Measurements from ENCODE around the gene IWS1.

Gene IWS1

DNA sequence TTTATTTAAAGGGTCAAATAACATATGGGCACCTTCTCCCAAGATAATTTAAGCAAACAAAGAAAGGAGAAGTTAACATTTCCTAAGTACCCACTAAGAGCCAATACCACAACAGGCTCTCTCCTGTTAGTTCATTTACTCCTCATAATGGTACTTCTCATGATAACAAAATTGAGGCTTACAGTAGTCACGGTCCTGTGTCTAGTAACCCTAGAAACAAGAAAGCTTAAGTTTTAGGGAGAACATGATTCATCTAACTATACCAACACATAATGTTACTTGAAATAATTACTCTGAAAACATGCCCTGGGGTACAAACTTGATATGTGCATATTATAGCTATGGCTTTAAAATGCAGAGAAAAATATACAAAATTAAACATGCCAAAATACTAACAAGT, 19.8 kb downstream of the IWS1 start:
- TF ChIP-seq REST (IDR thresholded peaks at IDR 0.05; ENCODE audit: insufficient read depth in 1 of 2, low read depth in 2 of 2, low read length in 2 of 2) (no peak), FOXP2 (optimal IDR thresholded peaks at IDR 0.05; ENCODE audit: borderline replicate concordance, extremely low read depth, extremely low read length, insufficient read depth) (no peak), POLR2AphosphoS5 (IDR thresholded peaks at IDR 0.05; ENCODE audit: low read depth, low read length) (no peak), TAF1 (IDR thresholded peaks at IDR 0.05; ENCODE audit: borderline replicate concordance, insufficient read depth, low read length) (no peak), SIN3A (IDR thresholded peaks at IDR 0.05; ENCODE audit: borderline replicate concordance, insufficient read depth, low read length) (no peak)

DNA sequence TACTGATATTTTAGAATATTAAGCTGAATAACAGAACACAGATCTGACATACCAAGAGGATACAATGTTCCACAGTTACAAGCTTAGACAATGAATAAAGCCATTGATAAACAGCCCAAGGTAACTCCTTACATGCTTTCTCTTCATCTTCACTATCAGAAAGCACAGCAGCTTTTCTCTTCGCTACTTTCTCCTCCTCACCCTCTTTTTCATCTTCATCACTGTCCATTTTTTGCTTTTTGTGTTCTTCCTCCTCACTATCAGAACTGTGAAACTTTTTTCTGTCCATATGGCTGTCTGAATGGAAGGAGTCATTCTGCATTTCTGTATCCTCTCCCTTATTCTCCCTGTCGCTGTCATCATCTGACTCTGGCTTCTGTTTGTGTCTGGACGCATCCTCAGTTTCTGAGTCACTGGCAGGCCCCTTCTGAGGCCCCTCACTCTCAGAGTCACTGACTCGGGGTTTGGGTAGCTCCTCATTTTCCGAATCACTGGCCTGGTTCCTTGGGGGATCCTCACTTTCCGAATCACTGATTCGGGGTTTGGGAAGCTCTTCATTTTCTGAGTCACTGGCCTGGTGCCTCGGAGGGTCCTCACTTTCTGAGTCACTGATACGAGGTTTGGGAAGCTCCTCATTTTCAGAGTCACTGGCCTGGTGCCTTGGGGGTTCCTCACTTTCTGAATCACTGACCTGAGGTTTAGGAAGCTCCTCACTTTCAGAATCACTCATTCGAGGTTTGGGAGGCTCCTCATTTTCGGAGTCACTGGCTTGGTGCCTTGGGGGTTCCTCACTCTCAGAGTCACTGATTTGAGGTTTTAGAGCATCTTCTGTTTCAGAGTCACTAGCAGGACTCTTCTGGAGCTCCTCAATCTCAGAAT, 21.5 kb downstream of the IWS1 start:
- TF ChIP-seq POLR2AphosphoS5 (IDR thresholded peaks at IDR 0.05; ENCODE audit: low read depth, low read length) = no peak
- no peak for TF ChIP-seq REST (IDR thresholded peaks at IDR 0.05; ENCODE audit: insufficient read depth in 1 of 2, low read depth in 2 of 2, low read length in 2 of 2)
- TF ChIP-seq SIN3A (IDR thresholded peaks at IDR 0.05; ENCODE audit: borderline replicate concordance, insufficient read depth, low read length) = no peak
- no peak for TF ChIP-seq FOXP2 (optimal IDR thresholded peaks at IDR 0.05; ENCODE audit: borderline replicate concordance, extremely low read depth, extremely low read length, insufficient read depth)
- TF ChIP-seq TAF1 (IDR thresholded peaks at IDR 0.05; ENCODE audit: borderline replicate concordance, insufficient read depth, low read length) = no peak

- no peak for TF ChIP-seq FOXP2 (optimal IDR thresholded peaks at IDR 0.05; ENCODE audit: borderline replicate concordance, extremely low read depth, extremely low read length, insufficient read depth)
- no peak for TF ChIP-seq SIN3A (IDR thresholded peaks at IDR 0.05; ENCODE audit: borderline replicate concordance, insufficient read depth, low read length)
- TF ChIP-seq POLR2AphosphoS5 (IDR thresholded peaks at IDR 0.05; ENCODE audit: low read depth, low read length) = no peak
- no peak for TF ChIP-seq REST (IDR thresholded peaks at IDR 0.05; ENCODE audit: insufficient read depth in 1 of 2, low read depth in 2 of 2, low read length in 2 of 2)
- TF ChIP-seq TAF1 (IDR thresholded peaks at IDR 0.05; ENCODE audit: borderline replicate concordance, insufficient read depth, low read length) = no peak
These were observed 22.8 kb downstream of the IWS1 start for GRCh38 chr2:127503491-127503890.

- no peak for TF ChIP-seq TAF1 (IDR thresholded peaks at IDR 0.05; ENCODE audit: borderline replicate concordance, insufficient read depth, low read length)
- TF ChIP-seq REST (IDR thresholded peaks at IDR 0.05; ENCODE audit: insufficient read depth in 1 of 2, low read depth in 2 of 2, low read length in 2 of 2) = no peak
- no peak for TF ChIP-seq POLR2AphosphoS5 (IDR thresholded peaks at IDR 0.05; ENCODE audit: low read depth, low read length)
- no peak for TF ChIP-seq SIN3A (IDR thresholded peaks at IDR 0.05; ENCODE audit: borderline replicate concordance, insufficient read depth, low read length)
- TF ChIP-seq FOXP2 (optimal IDR thresholded peaks at IDR 0.05; ENCODE audit: borderline replicate concordance, extremely low read depth, extremely low read length, insufficient read depth) = no peak
These were observed 27.9 kb downstream of the IWS1 start for GRCh38 chr2:127498386-127498785.

Measured in PFSK-1 (cell line).